ENCODE data around the gene DOLPP1.

Gene DOLPP1

GRCh38 chr9:129137292-129138143 is 56.6 kb downstream of the DOLPP1 start:
- no peak for DNase-seq (ENCODE audit: low read depth in 1 of 2, low spot score in 1 of 2)
- Histone ChIP-seq H3K27ac (replicated peaks) (no peak overlapping the region), H3K27me3 (ENCODE audit: insufficient read depth, poor library complexity, severe bottlenecking) (no peaks in the 10 kb centered on the region), H3K4me3 (replicated peaks; ENCODE audit: insufficient read depth, low read length) (no peak overlapping the region)
- TF ChIP-seq CTCF (IDR thresholded peaks at IDR 0.05; ENCODE audit: insufficient read depth, low read length), result no peak
- TF ChIP-seq GABPA (IDR thresholded peaks at IDR 0.05; ENCODE audit: low read depth), result no peak
- no peak for TF ChIP-seq SPI1 (IDR thresholded peaks at IDR 0.05; ENCODE audit: borderline replicate concordance, low read depth)
- TF ChIP-seq REST (IDR thresholded peaks at IDR 0.05; ENCODE audit: insufficient replicate concordance, low read depth), result no peak
- TF ChIP-seq POLR2AphosphoS5 (IDR thresholded peaks at IDR 0.05; ENCODE audit: low read depth), result no peak

GRCh38 chr9:129138144-129138462 is 57.2 kb downstream of the DOLPP1 start:
- no peak overlapping the region for H3K27ac ChIP-seq (replicated peaks)
- DNase-seq (ENCODE audit: low read depth in 1 of 2, low spot score in 1 of 2), result no peak

DNA sequence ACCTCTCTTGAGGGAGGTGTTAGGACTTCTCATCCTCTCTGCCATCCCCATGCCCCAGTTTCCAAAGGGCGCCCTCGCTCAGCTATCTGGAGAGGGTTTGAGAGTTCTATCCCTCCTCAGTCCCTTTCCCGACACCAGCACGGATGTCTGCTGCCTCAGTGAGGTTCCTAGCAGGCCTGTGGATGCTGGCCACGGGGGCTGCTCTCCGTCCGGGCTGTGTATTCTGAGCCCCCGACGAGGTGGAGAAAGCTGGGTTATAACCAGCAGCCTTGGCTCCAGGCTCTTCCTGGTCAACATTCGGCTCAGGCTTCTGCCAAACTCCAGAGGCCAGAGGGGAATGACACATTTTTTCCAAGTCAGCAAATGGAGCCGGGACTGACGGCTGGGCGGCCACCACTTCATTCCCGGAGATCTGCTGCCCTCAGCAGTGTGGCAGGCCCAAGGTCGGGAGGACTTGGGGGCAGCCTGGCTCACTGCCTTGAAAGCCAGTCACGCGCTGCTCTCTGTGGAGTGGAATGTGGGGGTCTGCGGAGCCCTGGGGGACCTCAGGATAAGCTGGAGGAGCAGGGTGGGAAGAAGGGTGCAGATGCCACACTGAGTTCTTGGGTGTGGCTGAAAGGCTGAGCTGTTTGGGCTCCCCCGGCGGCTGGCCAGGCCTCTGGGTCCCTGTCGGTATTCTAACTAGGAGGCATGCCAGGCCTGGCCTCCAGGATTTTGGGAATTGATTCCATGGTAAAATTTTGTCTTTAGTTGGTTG is 57.7 kb downstream of the DOLPP1 start:
- Histone ChIP-seq H3K27ac (replicated peaks) (peak overlapping the region; percentile 95; the same call in 1 of the 2 replicates), H3K27me3 (ENCODE audit: insufficient read depth, poor library complexity, severe bottlenecking) (no peaks in the 10 kb centered on the region), H3K4me3 (replicated peaks; ENCODE audit: insufficient read depth, low read length) (no peak overlapping the region)
- no peak for DNase-seq (ENCODE audit: low read depth in 1 of 2, low spot score in 1 of 2)
- no peak for TF ChIP-seq GABPA (IDR thresholded peaks at IDR 0.05; ENCODE audit: low read depth)
- no peak for TF ChIP-seq CTCF (IDR thresholded peaks at IDR 0.05; ENCODE audit: insufficient read depth, low read length)
- TF ChIP-seq SPI1 (IDR thresholded peaks at IDR 0.05; ENCODE audit: borderline replicate concordance, low read depth), result no peak
- TF ChIP-seq REST (IDR thresholded peaks at IDR 0.05; ENCODE audit: insufficient replicate concordance, low read depth), result no peak
- TF ChIP-seq POLR2AphosphoS5 (IDR thresholded peaks at IDR 0.05; ENCODE audit: low read depth), result no peak

More at GRCh38 chr9:129138144-129138462, 57.2 kb downstream of the DOLPP1 start:
- H3K4me3 ChIP-seq (replicated peaks; ENCODE audit: insufficient read depth, low read length), result no peak overlapping the region
- TF ChIP-seq POLR2AphosphoS5 (IDR thresholded peaks at IDR 0.05; ENCODE audit: low read depth) (no peak), SPI1 (IDR thresholded peaks at IDR 0.05; ENCODE audit: borderline replicate concordance, low read depth) (no peak), GABPA (IDR thresholded peaks at IDR 0.05; ENCODE audit: low read depth) (no peak), CTCF (IDR thresholded peaks at IDR 0.05; ENCODE audit: insufficient read depth, low read length) (no peak)
- no peaks in the 10 kb centered on the region for H3K27me3 ChIP-seq (ENCODE audit: insufficient read depth, poor library complexity, severe bottlenecking)
